Upper lobe of left lung (tissue), 4 donors: Measurements from ENCODE around the gene GPHA2.

Source experiments
- POLR2A ChIP-seq, 4 donors: fragments of 450-650 bp; IDR thresholded peaks; one replicate each; pipeline ENCODE4 v1.5.1; 2016 to 2017; ENCODE audit warnings: antibody characterized with exemption in 4 of 4, mild to moderate bottlenecking in 2 of 4
- TF ChIP-seq, protein P1 (sequence below), 6 experiments: fragments of 450-650 bp in 4 of 6; fragments of 200-600 bp in 2 of 6; sonication (generic) in 2 of 6; IDR thresholded peaks; one replicate each; pipeline ENCODE4 v1.5.1; 2016 to 2019; ENCODE audit warnings: antibody characterized with exemption in 6 of 6

DNA sequence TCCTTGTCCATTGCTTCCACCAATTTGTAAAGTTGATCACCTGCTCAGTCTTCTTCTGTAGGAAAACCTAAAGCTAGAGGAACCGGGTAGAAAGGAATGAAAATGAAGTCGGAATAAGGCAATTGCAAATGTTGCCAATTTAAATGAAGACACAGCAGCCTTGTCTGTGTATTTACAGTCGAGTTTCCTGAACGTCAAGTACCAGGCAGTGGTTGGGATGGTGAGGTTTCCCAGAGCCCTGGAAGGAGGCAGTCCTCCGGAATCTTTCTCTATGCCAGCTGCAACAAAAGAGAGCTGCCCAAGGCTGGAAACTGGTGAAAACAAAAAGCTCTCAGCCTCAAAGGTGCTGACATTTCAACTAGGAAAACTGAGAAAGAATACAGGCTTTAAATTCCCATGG lies 18.5 kb upstream of the GPHA2 start:
- TF ChIP-seq, protein P1, sequence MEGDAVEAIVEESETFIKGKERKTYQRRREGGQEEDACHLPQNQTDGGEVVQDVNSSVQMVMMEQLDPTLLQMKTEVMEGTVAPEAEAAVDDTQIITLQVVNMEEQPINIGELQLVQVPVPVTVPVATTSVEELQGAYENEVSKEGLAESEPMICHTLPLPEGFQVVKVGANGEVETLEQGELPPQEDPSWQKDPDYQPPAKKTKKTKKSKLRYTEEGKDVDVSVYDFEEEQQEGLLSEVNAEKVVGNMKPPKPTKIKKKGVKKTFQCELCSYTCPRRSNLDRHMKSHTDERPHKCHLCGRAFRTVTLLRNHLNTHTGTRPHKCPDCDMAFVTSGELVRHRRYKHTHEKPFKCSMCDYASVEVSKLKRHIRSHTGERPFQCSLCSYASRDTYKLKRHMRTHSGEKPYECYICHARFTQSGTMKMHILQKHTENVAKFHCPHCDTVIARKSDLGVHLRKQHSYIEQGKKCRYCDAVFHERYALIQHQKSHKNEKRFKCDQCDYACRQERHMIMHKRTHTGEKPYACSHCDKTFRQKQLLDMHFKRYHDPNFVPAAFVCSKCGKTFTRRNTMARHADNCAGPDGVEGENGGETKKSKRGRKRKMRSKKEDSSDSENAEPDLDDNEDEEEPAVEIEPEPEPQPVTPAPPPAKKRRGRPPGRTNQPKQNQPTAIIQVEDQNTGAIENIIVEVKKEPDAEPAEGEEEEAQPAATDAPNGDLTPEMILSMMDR (IDR thresholded peaks at IDR 0.05): no peak
- TF ChIP-seq POLR2A (IDR thresholded peaks at IDR 0.05): no peak
